ENCODE results near the gene NGFR.

The NGFR gene

DNA sequence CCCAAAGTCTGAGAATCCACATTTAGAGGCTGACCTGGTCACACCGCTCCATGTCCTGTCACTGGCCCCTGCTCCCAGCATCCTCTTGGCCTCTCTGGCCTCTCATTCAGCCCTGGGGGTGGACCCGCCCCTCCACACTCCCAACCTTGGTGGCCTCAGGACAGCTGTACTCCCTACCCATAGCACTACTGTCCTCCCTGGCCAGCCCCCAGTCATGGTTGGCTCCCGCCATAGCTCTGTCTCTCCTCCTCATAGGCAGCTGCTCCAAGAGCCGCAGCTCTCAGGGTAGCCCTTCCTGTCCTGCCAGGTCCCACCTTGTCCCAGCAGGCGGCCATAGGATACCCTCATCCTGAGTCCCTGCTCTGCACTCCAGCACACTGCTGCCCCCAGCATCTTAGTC, 42.4 kb upstream of the NGFR start:
- Histone ChIP-seq H3K4me1 (ENCODE audit: control extremely low read depth in 1 of 4, control insufficient read depth in 4 of 4, insufficient read depth in 4 of 4, low read length in 3 of 4) (peaks cover 0 to 38% (median 23%) of the 10 kb centered on the region in 4 experiments), H3K36me3 (ENCODE audit: control insufficient read depth in 4 of 4, insufficient read depth in 4 of 4, low read length in 3 of 4) (no peaks in the 10 kb centered on the region), H3K27me3 (replicated peaks in 2 of 5; ENCODE audit: control insufficient read depth in 4 of 5, insufficient read depth in 5 of 5, low read length in 4 of 5) (peaks cover 0 to 4% (median 0%) of the 10 kb centered on the region in 5 experiments), H3K9me3 (ENCODE audit: control extremely low read depth in 1 of 5, control insufficient read depth in 4 of 5, insufficient read depth in 2 of 5, low read depth in 1 of 5, low read length in 4 of 5) (no peaks in the 10 kb centered on the region), H3K4me3 (ENCODE audit: control insufficient read depth in 1 of 7, extremely low read depth in 1 of 7, insufficient read depth in 4 of 7, low read depth in 2 of 7, low read length in 6 of 7) (no peak overlapping the region), H3K27ac (ENCODE audit: insufficient read depth in 1 of 2, low read depth in 1 of 2, low read length in 2 of 2, poor library complexity in 1 of 2, severe bottlenecking in 2 of 2) (no peak overlapping the region)
- WGBS (ENCODE audit: insufficient coverage), result 100% methylated on average over 4 of the region's 5 CpGs
- ChIA-PET POLR2A (no interaction called here), CTCF (interaction anchor here (1.4 to 1.6 kb wide), 2 partner anchors 17 to 55 kb away, joined by 3 to 6 read pairs; no protein-coding TSS in a partner anchor)
- DNase-seq, result no peak

DNA sequence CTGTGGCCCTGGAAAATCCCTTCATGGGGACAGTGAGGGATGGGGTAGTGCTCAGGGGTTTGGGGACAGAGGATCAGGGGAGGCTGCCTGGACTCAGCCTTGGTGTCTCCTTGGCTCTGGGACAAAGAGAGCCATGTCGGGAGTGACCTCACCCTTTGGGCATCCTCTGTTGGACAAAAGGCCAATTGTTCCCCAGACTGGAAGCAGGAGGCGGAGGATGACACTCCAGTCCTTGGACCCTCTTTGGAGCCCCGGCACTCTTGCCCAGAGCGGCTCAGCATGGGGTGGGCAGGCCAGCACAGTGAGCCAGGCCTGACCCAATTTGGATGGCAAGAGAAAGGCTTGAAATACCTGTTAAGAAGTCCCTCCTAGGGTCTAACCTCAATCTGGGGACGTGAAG, 41.0 kb upstream of the NGFR start:
- CTCF ChIA-PET, result interaction anchor here (0.7 to 1.0 kb wide), 2 partner anchors 30 to 101 kb away, joined by 3 read pairs; no protein-coding TSS in a partner anchor
- WGBS (ENCODE audit: insufficient coverage), result 98% methylated on average over 5 of the region's 5 CpGs
- POLR2A ChIA-PET, result no interaction called here

DNA sequence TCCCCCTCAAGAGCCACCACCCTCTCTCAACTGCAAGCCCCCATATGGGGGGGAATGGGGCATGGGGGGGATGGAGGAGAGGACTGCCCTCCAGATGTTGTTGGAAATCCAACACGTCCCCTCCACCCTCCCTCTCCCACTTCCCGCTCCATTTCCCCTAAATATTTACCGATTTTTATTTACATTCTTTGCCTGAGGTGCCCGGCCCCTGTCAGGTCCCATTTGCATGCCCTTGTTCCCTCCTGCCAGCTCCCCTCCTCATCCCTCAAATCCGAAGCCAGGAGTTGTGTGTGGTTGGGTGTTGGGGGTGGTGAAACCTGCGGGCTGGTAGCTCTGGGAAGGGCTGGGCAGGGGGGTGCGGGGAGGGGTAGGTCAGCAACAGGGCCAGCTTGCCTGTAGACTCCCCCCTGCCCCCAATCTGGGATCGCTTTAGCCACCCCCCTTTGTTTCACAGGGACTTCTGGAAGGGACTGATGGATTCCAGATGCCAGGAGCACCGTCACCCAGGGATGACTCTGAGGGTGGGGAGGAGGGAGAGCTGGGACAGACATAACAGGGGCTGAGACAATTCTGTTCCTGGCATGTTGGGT, 39.7 kb upstream of the NGFR start:
- H3K27ac ChIP-seq (ENCODE audit: insufficient read depth in 1 of 2, low read depth in 1 of 2, low read length in 2 of 2, poor library complexity in 1 of 2, severe bottlenecking in 2 of 2), result no peak overlapping the region
- no peaks in the 10 kb centered on the region for H3K36me3 ChIP-seq (ENCODE audit: control insufficient read depth in 4 of 4, insufficient read depth in 4 of 4, low read length in 3 of 4)
- 83% methylated on average over 1 of the region's 9 CpGs for WGBS (ENCODE audit: insufficient coverage)
- peaks cover 0 to 17% (median 0%) of the 10 kb centered on the region in 5 experiments for H3K27me3 ChIP-seq (replicated peaks in 2 of 5; ENCODE audit: control insufficient read depth in 4 of 5, insufficient read depth in 5 of 5, low read length in 4 of 5)
- peaks cover 0 to 29% (median 18%) of the 10 kb centered on the region in 4 experiments for H3K4me1 ChIP-seq (ENCODE audit: control extremely low read depth in 1 of 4, control insufficient read depth in 4 of 4, insufficient read depth in 4 of 4, low read length in 3 of 4)
- CTCF ChIA-PET, result interaction anchor here (0.9 to 1.6 kb wide), 2 partner anchors 11 to 14 kb away, joined by 3 to 4 read pairs; no protein-coding TSS in a partner anchor
- H3K4me3 ChIP-seq (ENCODE audit: control insufficient read depth in 1 of 7, extremely low read depth in 1 of 7, insufficient read depth in 4 of 7, low read depth in 2 of 7, low read length in 6 of 7), result no peak overlapping the region
- no peaks in the 10 kb centered on the region for H3K9me3 ChIP-seq (ENCODE audit: control extremely low read depth in 1 of 5, control insufficient read depth in 4 of 5, insufficient read depth in 2 of 5, low read depth in 1 of 5, low read length in 4 of 5)
- POLR2A ChIA-PET, result no interaction called here
- no peak for DNase-seq

More for the DNA sequence above, 41.0 kb upstream of the NGFR start:
- Histone ChIP-seq H3K36me3 (ENCODE audit: control insufficient read depth in 4 of 4, insufficient read depth in 4 of 4, low read length in 3 of 4) (no peaks in the 10 kb centered on the region), H3K27me3 (replicated peaks in 2 of 5; ENCODE audit: control insufficient read depth in 4 of 5, insufficient read depth in 5 of 5, low read length in 4 of 5) (peaks cover 0 to 10% (median 0%) of the 10 kb centered on the region in 5 experiments), H3K4me3 (ENCODE audit: control insufficient read depth in 1 of 7, extremely low read depth in 1 of 7, insufficient read depth in 4 of 7, low read depth in 2 of 7, low read length in 6 of 7) (no peak overlapping the region), H3K9me3 (ENCODE audit: control extremely low read depth in 1 of 5, control insufficient read depth in 4 of 5, insufficient read depth in 2 of 5, low read depth in 1 of 5, low read length in 4 of 5) (no peaks in the 10 kb centered on the region), H3K27ac (ENCODE audit: insufficient read depth in 1 of 2, low read depth in 1 of 2, low read length in 2 of 2, poor library complexity in 1 of 2, severe bottlenecking in 2 of 2) (no peak overlapping the region), H3K4me1 (ENCODE audit: control extremely low read depth in 1 of 4, control insufficient read depth in 4 of 4, insufficient read depth in 4 of 4, low read length in 3 of 4) (peaks cover 0 to 38% (median 23%) of the 10 kb centered on the region in 4 experiments)
- no peak for DNase-seq

DNA sequence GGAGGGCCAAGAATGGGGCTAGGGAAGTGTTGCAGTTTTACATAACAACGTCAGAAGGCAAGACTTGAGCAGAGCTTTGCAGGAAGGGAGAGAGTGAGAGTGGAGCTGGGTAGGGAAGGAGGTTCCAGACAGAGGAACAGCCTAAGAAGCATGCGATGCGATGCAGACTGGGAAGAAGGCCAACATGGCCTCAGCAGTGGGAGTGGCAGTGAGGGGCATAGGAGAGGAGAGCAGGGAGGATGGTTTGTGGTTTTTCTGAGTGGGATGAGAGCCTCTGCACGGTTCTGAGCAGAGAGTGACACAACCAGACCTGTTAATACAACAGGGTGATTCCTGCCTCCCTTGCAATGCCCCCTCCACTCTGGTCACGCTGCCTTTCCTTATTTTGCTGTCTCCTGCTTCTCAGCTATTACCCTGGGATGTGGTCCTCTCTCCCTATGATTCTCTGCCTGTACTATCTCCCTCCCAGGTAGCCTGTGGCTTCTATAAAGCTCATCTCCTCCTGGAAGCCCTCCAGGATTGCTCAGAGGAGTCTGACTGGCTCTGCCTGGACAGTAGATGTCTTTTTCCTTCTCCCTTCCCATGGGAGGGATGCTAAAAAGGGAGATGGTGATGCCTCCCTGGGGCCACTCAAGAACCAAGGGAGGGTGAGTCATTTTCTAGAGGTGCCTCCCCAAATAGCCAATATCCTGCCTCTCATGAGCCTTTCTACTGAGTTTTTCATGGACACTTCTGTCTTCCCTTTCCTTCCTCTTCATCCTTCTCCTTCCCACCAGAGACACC, 38.7 kb upstream of the NGFR start:
- WGBS (ENCODE audit: insufficient coverage), result 15% methylated on average over 5 of the region's 5 CpGs
- no peaks in the 10 kb centered on the region for H3K36me3 ChIP-seq (ENCODE audit: control insufficient read depth in 4 of 4, insufficient read depth in 4 of 4, low read length in 3 of 4)
- ChIA-PET POLR2A (interaction anchor here (0.7 kb wide), 1 partner anchor 22 kb away, joined by 3 read pairs; no protein-coding TSS in a partner anchor), CTCF (interaction anchor here (1.6 kb wide), 1 partner anchor 12 kb away, joined by 4 read pairs; no protein-coding TSS in a partner anchor)
- peaks cover 0 to 19% (median 0%) of the 10 kb centered on the region in 5 experiments for H3K27me3 ChIP-seq (replicated peaks in 2 of 5; ENCODE audit: control insufficient read depth in 4 of 5, insufficient read depth in 5 of 5, low read length in 4 of 5)
- H3K4me3 ChIP-seq (ENCODE audit: control insufficient read depth in 1 of 7, extremely low read depth in 1 of 7, insufficient read depth in 4 of 7, low read depth in 2 of 7, low read length in 6 of 7), result no peak overlapping the region
- H3K27ac ChIP-seq (ENCODE audit: insufficient read depth in 1 of 2, low read depth in 1 of 2, low read length in 2 of 2, poor library complexity in 1 of 2, severe bottlenecking in 2 of 2), result no peak overlapping the region
- no peaks in the 10 kb centered on the region for H3K9me3 ChIP-seq (ENCODE audit: control extremely low read depth in 1 of 5, control insufficient read depth in 4 of 5, insufficient read depth in 2 of 5, low read depth in 1 of 5, low read length in 4 of 5)
- peaks cover 0 to 19% (median 9%) of the 10 kb centered on the region in 4 experiments for H3K4me1 ChIP-seq (ENCODE audit: control extremely low read depth in 1 of 4, control insufficient read depth in 4 of 4, insufficient read depth in 4 of 4, low read length in 3 of 4)
- DNase-seq, result no peak

DNA sequence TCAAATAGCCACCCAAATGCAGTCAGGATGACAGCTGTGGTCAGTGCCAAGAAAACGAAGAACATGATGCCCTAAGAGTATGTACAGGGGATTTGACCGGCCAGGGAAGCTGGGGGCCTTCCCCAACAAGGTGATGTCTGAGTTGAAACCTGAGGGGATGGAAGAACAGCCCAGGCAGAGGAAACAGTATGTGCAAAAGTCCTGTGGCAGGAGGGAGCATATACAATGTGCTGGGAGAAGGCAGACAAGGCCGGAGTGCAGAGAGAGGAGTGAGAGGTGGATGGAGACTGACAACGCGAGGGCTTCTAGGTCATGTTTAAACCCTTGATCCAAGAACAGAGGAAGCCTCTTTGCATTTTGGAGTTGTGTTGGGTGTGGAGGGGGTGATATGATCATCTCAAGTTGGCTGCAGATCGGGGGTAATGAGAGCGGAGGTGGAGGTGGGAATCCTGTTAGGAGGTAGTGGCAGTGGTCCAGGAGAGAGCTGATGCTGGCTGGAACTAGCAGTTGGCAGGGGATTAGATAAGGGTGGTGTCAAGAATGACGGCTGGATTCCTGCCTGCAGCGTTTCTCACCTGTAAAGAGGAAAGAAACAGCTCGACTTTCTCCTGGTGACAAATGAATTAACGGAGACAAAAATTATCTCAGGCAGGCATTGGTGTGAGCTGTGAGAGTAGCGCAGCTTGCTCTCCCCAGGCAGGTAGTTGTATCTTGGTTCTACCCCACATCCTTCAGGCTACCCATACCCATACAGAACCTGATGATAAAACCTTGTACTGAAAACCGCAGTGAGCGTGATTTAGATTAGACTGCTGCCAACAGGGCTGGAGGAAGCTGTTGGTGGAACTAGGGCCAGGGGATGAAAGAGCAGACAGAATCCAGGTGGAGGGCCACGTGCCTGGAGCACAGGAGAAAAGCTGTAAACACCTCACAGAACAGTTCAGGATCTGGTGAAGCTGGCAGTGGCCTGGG, 37.2 kb upstream of the NGFR start:
- no peaks in the 10 kb centered on the region for H3K9me3 ChIP-seq (ENCODE audit: control extremely low read depth in 1 of 5, control insufficient read depth in 4 of 5, insufficient read depth in 2 of 5, low read depth in 1 of 5, low read length in 4 of 5)
- peaks cover 0 to 19% (median 0%) of the 10 kb centered on the region in 5 experiments for H3K27me3 ChIP-seq (replicated peaks in 2 of 5; ENCODE audit: control insufficient read depth in 4 of 5, insufficient read depth in 5 of 5, low read length in 4 of 5)
- DNase-seq, result peak in 2 of 3 donors; percentile 36 to 42
- ChIA-PET CTCF (interaction anchor here (0.8 to 1.3 kb wide), 3 partner anchors 22 to 98 kb away, joined by 3 read pairs; no protein-coding TSS in a partner anchor), POLR2A (interaction anchor here (0.6 kb wide), 1 partner anchor 15 kb away, joined by 3 read pairs; no protein-coding TSS in a partner anchor)
- no peaks in the 10 kb centered on the region for H3K36me3 ChIP-seq (ENCODE audit: control insufficient read depth in 4 of 4, insufficient read depth in 4 of 4, low read length in 3 of 4)
- H3K27ac ChIP-seq (ENCODE audit: insufficient read depth in 1 of 2, low read depth in 1 of 2, low read length in 2 of 2, poor library complexity in 1 of 2, severe bottlenecking in 2 of 2), result no peak overlapping the region
- WGBS (ENCODE audit: insufficient coverage), result 61% methylated on average over 13 of the region's 15 CpGs
- H3K4me3 ChIP-seq (ENCODE audit: control insufficient read depth in 1 of 7, extremely low read depth in 1 of 7, insufficient read depth in 4 of 7, low read depth in 2 of 7, low read length in 6 of 7), result no peak overlapping the region
- H3K4me1 ChIP-seq (ENCODE audit: control extremely low read depth in 1 of 4, control insufficient read depth in 4 of 4, insufficient read depth in 4 of 4, low read length in 3 of 4), result peaks cover 0 to 10% (median 5%) of the 10 kb centered on the region in 4 experiments

DNA sequence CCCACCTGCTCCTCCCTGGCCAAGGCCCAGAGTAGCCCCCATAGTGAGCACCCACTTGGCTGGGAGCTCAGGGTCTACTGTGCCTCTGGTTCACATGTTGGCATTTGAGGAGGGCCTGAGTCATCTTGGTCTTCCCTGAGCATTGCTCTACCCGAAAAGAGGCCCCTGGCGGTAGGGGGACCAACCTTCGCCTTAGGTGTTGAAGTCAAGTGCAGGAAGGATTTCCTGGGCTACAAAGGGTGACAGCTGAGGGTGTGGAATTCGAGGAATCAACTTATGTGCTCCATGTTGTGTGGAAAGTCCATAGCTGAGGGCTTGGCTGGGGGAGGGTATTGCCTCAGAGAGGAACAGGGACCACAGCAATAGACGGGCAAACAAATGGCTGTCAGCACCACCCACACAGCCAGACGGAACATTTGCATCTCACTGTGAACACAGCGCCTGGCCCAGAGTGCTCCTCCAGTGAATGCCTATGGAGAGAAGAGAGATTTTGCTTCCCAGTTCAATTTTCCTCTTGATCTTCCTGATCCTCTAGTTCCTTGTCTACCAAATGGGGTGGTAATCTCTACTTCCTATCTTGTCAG, 35.6 kb upstream of the NGFR start:
- POLR2A ChIA-PET, result no interaction called here
- no peaks in the 10 kb centered on the region for H3K36me3 ChIP-seq (ENCODE audit: control insufficient read depth in 4 of 4, insufficient read depth in 4 of 4, low read length in 3 of 4)
- peaks cover 0 to 9% (median 4%) of the 10 kb centered on the region in 5 experiments for H3K9me3 ChIP-seq (ENCODE audit: control extremely low read depth in 1 of 5, control insufficient read depth in 4 of 5, insufficient read depth in 2 of 5, low read depth in 1 of 5, low read length in 4 of 5)
- CTCF ChIA-PET, result no interaction called here
- no peak overlapping the region for H3K27ac ChIP-seq (ENCODE audit: insufficient read depth in 1 of 2, low read depth in 1 of 2, low read length in 2 of 2, poor library complexity in 1 of 2, severe bottlenecking in 2 of 2)
- H3K4me1 ChIP-seq (ENCODE audit: control extremely low read depth in 1 of 4, control insufficient read depth in 4 of 4, insufficient read depth in 4 of 4, low read length in 3 of 4), result peaks cover 0 to 10% (median 5%) of the 10 kb centered on the region in 4 experiments
- no peak for DNase-seq
- WGBS (ENCODE audit: insufficient coverage), result 90% methylated on average over 6 of the region's 7 CpGs
- H3K4me3 ChIP-seq (ENCODE audit: control insufficient read depth in 1 of 7, extremely low read depth in 1 of 7, insufficient read depth in 4 of 7, low read depth in 2 of 7, low read length in 6 of 7), result no peak overlapping the region
- peaks cover 0 to 20% (median 0%) of the 10 kb centered on the region in 5 experiments for H3K27me3 ChIP-seq (replicated peaks in 2 of 5; ENCODE audit: control insufficient read depth in 4 of 5, insufficient read depth in 5 of 5, low read length in 4 of 5)

Data from common myeloid progenitor, CD34-positive (primary cell).